ENCODE measurements around the gene CASK. TPM values are rescaled to one million over a fixed set of nuclear protein-coding genes. Genes with fewer than 3 reads are reported as not detected.

Gene CASK
- polyA plus RNA-seq, 1 donor from 2014 or later = 58.3 TPM

- no peak for TF ChIP-seq POLR2AphosphoS5 (IDR thresholded peaks at IDR 0.05)
- no peak for TF ChIP-seq EZH2 (IDR thresholded peaks at IDR 0.05; ENCODE audit: borderline replicate concordance, insufficient read depth, low read length, poor library complexity, severe bottlenecking)
- TF ChIP-seq MXI1 (conservative IDR thresholded peaks at IDR 0.05; ENCODE audit: poor library complexity, severe bottlenecking) = no peak
- no peak for TF ChIP-seq TAF1 (IDR thresholded peaks at IDR 0.05; ENCODE audit: low read depth)
- TF ChIP-seq EP300 (conservative IDR thresholded peaks at IDR 0.05; ENCODE audit: poor library complexity, severe bottlenecking) = no peak
- no peak for TF ChIP-seq REST (IDR thresholded peaks at IDR 0.05; ENCODE audit: borderline replicate concordance)
- TF ChIP-seq SMC3 (conservative IDR thresholded peaks at IDR 0.05; ENCODE audit: poor library complexity) = no peak
- TF ChIP-seq CTCF (IDR thresholded peaks at IDR 0.05; ENCODE audit: poor library complexity, severe bottlenecking) = no peak
- no peak for TF ChIP-seq RAD21 (conservative IDR thresholded peaks at IDR 0.05)
- H3K9ac ChIP-seq (ENCODE audit: low read length) = no peak overlapping the region
- H3K36me3 ChIP-seq (ENCODE audit: insufficient read depth, low read length) = no peaks in the 10 kb centered on the region
- H3K4me2 ChIP-seq (ENCODE audit: low read length) = no peak overlapping the region
- H4K20me1 ChIP-seq (ENCODE audit: insufficient read depth) = no peaks in the 10 kb centered on the region
- H3K79me2 ChIP-seq (replicated peaks; ENCODE audit: insufficient read depth, low read length) = no peaks in the 10 kb centered on the region
- H2AFZ ChIP-seq (ENCODE audit: low read depth, low read length) = no peak overlapping the region
- H3K27ac ChIP-seq (ENCODE audit: low read length) = no peak overlapping the region
- no peaks in the 10 kb centered on the region for H3K27me3 ChIP-seq (ENCODE audit: insufficient read depth, low read depth, low read length)
- no peaks in the 10 kb centered on the region for H3K9me2 ChIP-seq (ENCODE audit: insufficient read depth, low read length)
- H3K4me3 ChIP-seq (ENCODE audit: low read length) = no peak overlapping the region
- no peaks in the 10 kb centered on the region for H3K9me3 ChIP-seq (ENCODE audit: low read length)
- no peaks in the 10 kb centered on the region for H3F3A ChIP-seq (ENCODE audit: insufficient read depth, low read length, poor library complexity, severe bottlenecking)
Observed at GRCh38 chrX:41629539-41629938, 293.8 kb downstream of the CASK start.

GRCh38 chrX:41621222-41621723 is 302.1 kb downstream of the CASK start:
- H3K36me3 ChIP-seq (ENCODE audit: insufficient read depth, low read length) = no peaks in the 10 kb centered on the region
- H4K20me1 ChIP-seq (ENCODE audit: insufficient read depth) = no peaks in the 10 kb centered on the region
- no peak overlapping the region for H3K9ac ChIP-seq (ENCODE audit: low read length)
- TF ChIP-seq POLR2AphosphoS5 (IDR thresholded peaks at IDR 0.05) = no peak
- no peak for TF ChIP-seq TAF1 (IDR thresholded peaks at IDR 0.05; ENCODE audit: low read depth)
- no peak for TF ChIP-seq SMC3 (conservative IDR thresholded peaks at IDR 0.05; ENCODE audit: poor library complexity)
- no peak for TF ChIP-seq CTCF (IDR thresholded peaks at IDR 0.05; ENCODE audit: poor library complexity, severe bottlenecking)
- no peak for TF ChIP-seq MXI1 (conservative IDR thresholded peaks at IDR 0.05; ENCODE audit: poor library complexity, severe bottlenecking)
- TF ChIP-seq EZH2 (IDR thresholded peaks at IDR 0.05; ENCODE audit: borderline replicate concordance, insufficient read depth, low read length, poor library complexity, severe bottlenecking) = no peak
- TF ChIP-seq RAD21 (conservative IDR thresholded peaks at IDR 0.05) = no peak
- TF ChIP-seq EP300 (conservative IDR thresholded peaks at IDR 0.05; ENCODE audit: poor library complexity, severe bottlenecking) = no peak
- TF ChIP-seq REST (IDR thresholded peaks at IDR 0.05; ENCODE audit: borderline replicate concordance) = no peak
- no peak overlapping the region for H3K4me3 ChIP-seq (ENCODE audit: low read length)
- H3K9me3 ChIP-seq (ENCODE audit: low read length) = no peaks in the 10 kb centered on the region
- no peaks in the 10 kb centered on the region for H3K79me2 ChIP-seq (replicated peaks; ENCODE audit: insufficient read depth, low read length)
- H3K27ac ChIP-seq (ENCODE audit: low read length) = no peak overlapping the region
- H3K4me2 ChIP-seq (ENCODE audit: low read length) = no peak overlapping the region
- no peaks in the 10 kb centered on the region for H3F3A ChIP-seq (ENCODE audit: insufficient read depth, low read length, poor library complexity, severe bottlenecking)
- H3K27me3 ChIP-seq (ENCODE audit: insufficient read depth, low read depth, low read length) = no peaks in the 10 kb centered on the region
- H2AFZ ChIP-seq (ENCODE audit: low read depth, low read length) = no peak overlapping the region
- no peaks in the 10 kb centered on the region for H3K9me2 ChIP-seq (ENCODE audit: insufficient read depth, low read length)
